DOHH2 (cell line): ENCODE results near the gene SALL4.

ENCODE experiments used
- EZH2phosphoT487 ChIP-seq: fragments of 200-600 bp; sonication (generic); IDR thresholded peaks from 2 replicates; pipeline ENCODE4 v1.6.1; 2017; ENCODE audit warnings: borderline replicate concordance, mild to moderate bottlenecking, antibody characterized with exemption, low read length, moderate library complexity, mixed read lengths
- TF ChIP-seq, protein P1 (sequence below): fragments of 200-600 bp; sonication (generic); IDR thresholded peaks from one replicate; pipeline ENCODE4 v1.5.1; 2014; ENCODE audit warnings: antibody characterized with exemption, mild to moderate bottlenecking, low read depth, low read length; ENCODE audit not compliant: poor library complexity, severe bottlenecking

DNA sequence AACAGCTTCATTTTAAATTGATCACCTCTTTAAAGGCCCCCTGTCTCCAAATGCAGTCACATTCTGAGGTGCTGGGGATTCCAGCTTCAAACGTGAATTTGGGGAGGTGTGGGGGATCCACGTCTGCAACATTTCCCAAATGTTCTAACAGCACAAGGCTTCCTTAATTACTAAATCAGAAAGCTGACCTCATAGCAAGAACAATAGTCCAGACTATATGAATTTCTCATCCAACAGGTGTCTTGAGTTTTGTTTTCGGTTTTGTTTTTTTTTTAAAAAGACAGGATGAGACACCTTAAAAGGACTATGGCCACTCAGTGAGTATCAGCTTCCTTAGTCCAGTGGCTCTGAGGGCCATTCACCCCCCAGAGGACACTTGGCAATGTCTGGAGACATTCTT lies 45.7 kb downstream of the SALL4 start:
- TF ChIP-seq, protein P1, sequence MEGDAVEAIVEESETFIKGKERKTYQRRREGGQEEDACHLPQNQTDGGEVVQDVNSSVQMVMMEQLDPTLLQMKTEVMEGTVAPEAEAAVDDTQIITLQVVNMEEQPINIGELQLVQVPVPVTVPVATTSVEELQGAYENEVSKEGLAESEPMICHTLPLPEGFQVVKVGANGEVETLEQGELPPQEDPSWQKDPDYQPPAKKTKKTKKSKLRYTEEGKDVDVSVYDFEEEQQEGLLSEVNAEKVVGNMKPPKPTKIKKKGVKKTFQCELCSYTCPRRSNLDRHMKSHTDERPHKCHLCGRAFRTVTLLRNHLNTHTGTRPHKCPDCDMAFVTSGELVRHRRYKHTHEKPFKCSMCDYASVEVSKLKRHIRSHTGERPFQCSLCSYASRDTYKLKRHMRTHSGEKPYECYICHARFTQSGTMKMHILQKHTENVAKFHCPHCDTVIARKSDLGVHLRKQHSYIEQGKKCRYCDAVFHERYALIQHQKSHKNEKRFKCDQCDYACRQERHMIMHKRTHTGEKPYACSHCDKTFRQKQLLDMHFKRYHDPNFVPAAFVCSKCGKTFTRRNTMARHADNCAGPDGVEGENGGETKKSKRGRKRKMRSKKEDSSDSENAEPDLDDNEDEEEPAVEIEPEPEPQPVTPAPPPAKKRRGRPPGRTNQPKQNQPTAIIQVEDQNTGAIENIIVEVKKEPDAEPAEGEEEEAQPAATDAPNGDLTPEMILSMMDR = no peak
- no peak for TF ChIP-seq EZH2phosphoT487
